HG02840 (cell line): ENCODE measurements around the gene CDON.
"Not testable (repeated sequence)": the region's sequence is repeated elsewhere in the genome, so short reads cannot be mapped to it uniquely, and the experiment has no call there.

Experiments
- ATAC-seq: cut with Tn5 transposase; IDR thresholded peaks from one replicate; pipeline ENCODE4 v1.9.1; 2021; ENCODE audit warnings: mild to moderate bottlenecking, moderate library complexity, moderate number of reproducible peaks; ENCODE audit not compliant: unreplicated experiment, low FRiP score

The CDON gene

GRCh38 chr11:126049159-126049558, 13.5 kb downstream of the CDON start:
- ATAC-seq = no peak

DNA sequence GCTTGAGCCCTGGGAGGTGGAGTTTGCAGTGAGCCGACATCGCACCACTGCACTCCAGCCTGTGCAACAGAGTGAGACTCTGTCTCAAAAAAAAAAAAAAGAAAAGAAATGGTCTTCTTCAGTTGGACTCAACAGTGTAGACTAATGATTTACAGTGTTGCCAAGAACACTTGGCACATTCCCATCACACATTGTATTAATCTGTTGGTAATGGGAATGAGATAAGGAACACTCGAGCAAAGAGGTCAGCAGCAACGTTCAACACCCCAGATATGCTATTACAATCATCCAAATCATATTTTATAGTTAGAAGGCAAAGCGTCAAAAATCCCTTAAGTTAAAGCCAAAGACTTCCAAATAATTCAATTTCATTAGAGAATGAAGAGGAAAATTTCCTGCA, 14.5 kb downstream of the CDON start:
- no peak for ATAC-seq

DNA sequence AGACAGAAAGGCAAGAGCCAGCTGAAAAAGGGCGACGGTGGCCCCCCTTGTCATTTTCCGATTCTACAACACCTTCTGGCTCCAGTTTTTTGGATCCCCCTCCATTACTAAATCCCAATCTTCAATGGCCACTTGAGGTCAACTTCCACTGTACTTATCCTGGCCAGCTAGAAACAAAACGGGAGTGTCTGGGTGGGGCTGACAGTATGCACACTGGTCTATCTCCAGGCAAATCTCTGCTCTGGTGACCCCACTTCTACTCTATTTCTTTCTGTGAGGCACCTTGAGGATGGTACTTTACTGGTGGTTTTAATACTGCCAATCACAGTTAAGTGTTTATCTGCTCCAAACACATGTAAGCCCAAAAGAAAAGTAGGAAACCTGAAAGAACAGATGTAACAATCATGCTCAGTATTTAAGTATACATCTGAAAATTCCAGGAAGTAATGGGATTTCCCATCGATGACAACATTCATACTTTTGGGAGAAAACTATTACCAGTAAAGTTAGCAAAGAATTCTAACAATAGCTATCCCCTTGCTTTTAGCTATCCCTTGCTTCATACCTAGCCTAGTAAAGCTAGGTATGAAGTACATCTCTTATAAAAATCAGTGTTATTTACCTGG, 16.0 kb downstream of the CDON start:
- no peak for ATAC-seq

GRCh38 chr11:126039485-126040271, 23.0 kb downstream of the CDON start:
- no peak for ATAC-seq

- ATAC-seq = no peak
Measured at GRCh38 chr11:126035718-126036117, 26.9 kb downstream of the CDON start.

GRCh38 chr11:126034933-126035425, 27.7 kb downstream of the CDON start:
- no peak for ATAC-seq

GRCh38 chr11:126034039-126034932, 28.4 kb downstream of the CDON start:
- ATAC-seq = no peak

GRCh38 chr11:126032375-126032774, 30.3 kb downstream of the CDON start:
- ATAC-seq = no peak

DNA sequence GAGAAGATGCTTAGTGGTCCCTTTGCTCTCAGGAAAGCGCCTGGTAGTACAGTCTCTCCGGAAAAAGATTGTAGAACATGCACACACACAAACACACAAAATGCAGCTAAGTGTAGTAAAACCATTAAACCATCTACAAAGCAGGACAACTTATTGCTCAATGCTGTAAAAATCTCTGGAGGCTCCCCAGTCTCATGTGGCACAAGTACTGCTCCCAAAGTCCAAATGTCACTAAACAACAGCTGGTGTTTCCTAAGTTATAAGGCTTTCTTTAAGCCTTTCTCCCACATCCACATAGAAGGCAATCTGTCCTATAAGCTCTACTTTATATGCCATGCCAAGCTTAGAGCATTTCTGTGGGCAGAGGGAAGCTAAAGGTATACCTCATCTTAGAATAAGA, 32.9 kb downstream of the CDON start:
- ATAC-seq = no peak

DNA sequence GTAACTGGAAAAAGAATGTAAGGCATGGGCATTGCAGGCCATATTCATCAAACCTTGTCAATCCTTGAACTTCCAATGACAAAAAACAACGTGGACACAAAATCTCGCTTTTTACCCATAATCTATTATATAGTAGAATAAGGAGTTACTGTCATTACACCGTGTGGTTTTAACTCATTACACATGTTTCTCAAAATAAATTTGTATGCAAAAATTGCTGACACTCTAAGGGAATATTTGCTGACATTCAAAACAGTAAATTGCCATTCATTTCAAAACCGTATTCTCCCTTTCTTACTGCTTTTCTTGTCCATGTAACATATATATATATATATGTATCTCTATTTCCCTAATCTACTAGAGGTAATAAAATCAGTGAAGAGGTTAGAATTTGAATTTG, 33.4 kb downstream of the CDON start:
- ATAC-seq = no peak

- ATAC-seq = not testable (repeated sequence)
Measured at GRCh38 chr11:126028534-126028933, 34.1 kb downstream of the CDON start.

- no peak for ATAC-seq
Measured at GRCh38 chr11:126026579-126026978, 36.1 kb downstream of the CDON start.

- ATAC-seq = no peak
Measured at GRCh38 chr11:126025822-126026221, 36.8 kb downstream of the CDON start.

GRCh38 chr11:126024123-126024522, 38.5 kb downstream of the CDON start:
- ATAC-seq = no peak

GRCh38 chr11:126012852-126013251, 49.8 kb downstream of the CDON start:
- ATAC-seq = no peak

DNA sequence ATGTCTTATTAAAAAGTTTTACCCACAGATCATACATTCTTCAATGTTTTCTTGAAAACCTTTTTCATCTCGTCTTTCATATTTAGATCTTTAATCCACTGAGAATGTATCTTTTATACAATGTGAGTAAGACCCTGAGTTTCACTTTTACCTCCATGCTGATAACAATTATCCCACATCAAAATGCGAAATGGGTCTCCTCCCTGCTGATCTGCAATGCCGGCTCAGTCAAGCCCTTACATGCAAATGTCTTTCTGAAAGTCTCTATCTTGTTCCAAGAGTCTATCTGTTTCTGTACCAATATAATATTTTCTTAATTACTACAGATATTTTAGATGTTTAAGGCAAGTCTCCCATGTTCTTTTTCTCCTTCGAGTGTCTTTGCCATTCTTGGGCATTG, 50.9 kb downstream of the CDON start:
- no peak for ATAC-seq

DNA sequence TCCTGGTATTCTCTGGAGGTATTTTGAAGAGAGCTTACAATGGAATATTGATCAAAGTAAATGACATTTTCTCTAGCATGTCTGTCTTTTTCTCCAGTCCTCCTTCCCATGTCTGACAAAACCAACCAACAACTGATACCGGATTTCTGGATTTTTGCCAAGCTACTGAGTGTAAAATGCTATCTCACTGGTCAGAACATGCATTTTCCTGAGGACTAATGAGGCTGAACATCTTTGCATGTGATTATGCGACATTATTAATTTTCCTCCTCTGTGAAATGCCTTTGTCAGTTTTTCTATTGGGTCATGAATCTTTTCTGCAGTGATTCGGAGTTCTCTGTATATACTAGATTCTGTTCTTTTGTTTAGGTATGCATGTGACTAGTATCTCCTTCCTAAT, 51.4 kb downstream of the CDON start:
- no peak for ATAC-seq

- no peak for ATAC-seq
Measured at GRCh38 chr11:126008956-126009355, 53.7 kb downstream of the CDON start.

GRCh38 chr11:126007238-126007637, 55.4 kb downstream of the CDON start:
- ATAC-seq = no peak

GRCh38 chr11:126006068-126006467, 56.6 kb downstream of the CDON start:
- ATAC-seq = no peak

DNA sequence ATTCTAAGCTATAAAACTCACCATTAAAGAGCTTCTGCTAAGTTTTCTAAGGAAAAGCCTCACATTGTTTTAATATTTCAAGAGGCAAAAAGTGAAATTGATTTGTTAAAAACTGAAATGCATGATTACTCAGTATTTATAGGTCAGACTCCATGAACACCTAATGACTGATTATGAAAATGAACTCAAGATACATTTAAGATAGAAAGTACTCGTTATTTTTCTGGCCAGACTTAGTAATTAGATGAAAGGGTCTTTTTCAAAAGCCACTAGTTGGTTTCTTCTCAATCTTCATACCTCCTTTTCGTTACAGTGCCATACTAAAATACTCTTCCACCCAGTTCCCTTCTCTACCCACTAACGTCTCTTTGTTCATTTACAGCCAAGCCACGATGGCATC, 60.5 kb downstream of the CDON start:
- no peak for ATAC-seq
